HK-2 (cell line): ENCODE measurements around the gene DCTN2.
"Not testable (repeated sequence)": the region's sequence is repeated elsewhere in the genome, so short reads cannot be mapped to it uniquely, and the experiment has no call there.

Source experiments
- DNase-seq: peaks from one replicate; pipeline ENCODE4 v3.0.0-alpha.2; 2018; ENCODE audit not compliant: unreplicated experiment

DCTN2 gene

GRCh38 chr12:57546438-57547287 lies at the start of gene DCTN2:
DCTN2 (minus strand) TSS chr12:57547192; CDS start chr12:57547063, 129 bp downstream.
- peak; percentile 96 for DNase-seq

- no peak for DNase-seq
Measured at GRCh38 chr12:57593187-57593586, 46.2 kb upstream of the DCTN2 start.

GRCh38 chr12:57592551-57593165 lies 45.7 kb upstream of the DCTN2 start:
- DNase-seq: no peak

GRCh38 chr12:57591782-57592325 lies 44.9 kb upstream of the DCTN2 start:
- DNase-seq: no peak

- DNase-seq: peak; percentile 84
Measured at GRCh38 chr12:57590864-57591781, 44.1 kb upstream of the DCTN2 start, which contains the start of gene PIP4K2C. PIP4K2C (plus strand) TSS chr12:57591192; CDS start chr12:57591290, 98 bp downstream.

- no peak for DNase-seq
Measured at GRCh38 chr12:57590479-57590863, 43.5 kb upstream of the DCTN2 start.

GRCh38 chr12:57588951-57589610 lies 42.1 kb upstream of the DCTN2 start:
- not testable (repeated sequence) for DNase-seq

GRCh38 chr12:57586832-57587429 lies 39.9 kb upstream of the DCTN2 start:
- DNase-seq: no peak

- no peak for DNase-seq
Measured at GRCh38 chr12:57586128-57586527, 39.1 kb upstream of the DCTN2 start.

- DNase-seq: no peak
Measured at GRCh38 chr12:57585156-57585555, 38.2 kb upstream of the DCTN2 start.

- DNase-seq: no peak
Measured at GRCh38 chr12:57584690-57585089, 37.7 kb upstream of the DCTN2 start.

- DNase-seq: no peak
Measured at GRCh38 chr12:57584050-57584449, 37.1 kb upstream of the DCTN2 start.

GRCh38 chr12:57583008-57583831 lies 36.2 kb upstream of the DCTN2 start:
- DNase-seq: peak; percentile 66

- no peak for DNase-seq
Measured at GRCh38 chr12:57582440-57582839, 35.4 kb upstream of the DCTN2 start.

- DNase-seq: no peak
Measured at GRCh38 chr12:57581802-57582201, 34.8 kb upstream of the DCTN2 start.

GRCh38 chr12:57580466-57580795 lies 33.4 kb upstream of the DCTN2 start:
- no peak for DNase-seq

- no peak for DNase-seq
Measured at GRCh38 chr12:57579677-57580465, 32.9 kb upstream of the DCTN2 start.

- no peak for DNase-seq
Measured at GRCh38 chr12:57579011-57579410, 32.0 kb upstream of the DCTN2 start.
